HG03139 (cell line): ENCODE data around the gene SOCS2.

Experiments used
- ATAC-seq: cut with Tn5 transposase; IDR thresholded peaks from one replicate; pipeline ENCODE4 v1.9.1; 2021; ENCODE audit not compliant: unreplicated experiment

SOCS2 gene

DNA sequence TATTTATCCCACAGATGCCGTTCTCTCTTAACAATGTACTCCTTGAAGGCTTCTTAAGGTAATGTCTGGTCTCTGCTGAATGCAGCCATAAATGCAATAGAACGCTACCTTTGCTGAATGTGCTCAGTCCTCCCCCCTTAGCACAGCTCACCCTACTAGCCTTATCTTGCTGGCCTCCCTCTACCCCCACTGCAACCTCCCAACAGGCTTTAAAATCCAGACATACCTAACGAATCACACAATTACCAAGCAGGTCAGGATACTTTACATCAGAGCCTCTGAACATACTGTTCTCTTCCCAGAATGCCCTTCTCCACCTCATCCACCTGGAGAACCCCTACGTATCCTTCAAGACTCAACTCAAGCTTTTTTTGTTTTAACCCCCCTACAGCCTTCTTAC, 53.7 kb downstream of the SOCS2 start:
- no peak for ATAC-seq
